GM18907 (cell line): ENCODE measurements around the gene PRUNE2.
"Not testable (repeated sequence)": the region's sequence is repeated elsewhere in the genome, so short reads cannot be mapped to it uniquely, and the experiment has no call there.

ENCODE experiments used
- ATAC-seq: cut with Tn5 transposase; IDR thresholded peaks from one replicate; pipeline ENCODE4 v1.9.1; 2021; ENCODE audit warnings: mild to moderate bottlenecking, moderate library complexity; ENCODE audit not compliant: unreplicated experiment

PRUNE2 gene

GRCh38 chr9:76609285-76610010 is 296.5 kb downstream of the PRUNE2 start:
- ATAC-seq, result no peak

- ATAC-seq, result no peak
Measured at GRCh38 chr9:76608575-76609273, 297.2 kb downstream of the PRUNE2 start.

DNA sequence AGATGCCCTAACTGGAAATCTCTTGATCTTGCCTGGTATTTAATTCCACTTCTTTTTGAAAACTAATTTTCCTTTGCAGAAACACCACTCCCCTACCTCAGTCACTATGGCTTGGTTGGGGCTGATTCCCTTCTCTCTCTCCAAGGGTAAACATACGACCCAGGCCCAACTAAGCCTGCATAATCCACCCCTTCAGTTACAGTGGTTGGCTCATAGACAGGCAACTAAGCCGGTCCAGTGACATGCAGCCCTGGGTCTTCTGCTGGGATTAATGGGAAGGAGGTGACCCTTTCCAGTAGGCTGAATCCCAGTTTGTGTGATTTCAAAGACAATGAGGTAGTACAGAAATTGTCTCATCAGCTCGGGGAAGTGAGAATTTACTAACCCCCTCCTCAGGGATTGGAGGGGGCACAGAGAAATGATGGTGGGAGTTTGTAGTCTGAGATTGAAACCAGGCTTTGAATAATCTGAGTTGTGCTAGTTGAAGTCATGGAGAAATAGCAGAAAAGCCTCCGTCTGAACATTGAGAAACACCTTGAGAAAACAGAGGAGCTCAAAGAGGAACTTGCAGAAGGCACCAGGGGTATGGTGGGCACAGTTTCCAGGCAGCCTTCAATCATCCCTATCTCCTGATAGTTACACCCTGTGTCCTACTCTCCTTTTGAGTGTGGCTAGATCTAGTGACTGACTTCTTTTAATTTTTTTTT is 298.0 kb downstream of the PRUNE2 start:
- no peak for ATAC-seq

DNA sequence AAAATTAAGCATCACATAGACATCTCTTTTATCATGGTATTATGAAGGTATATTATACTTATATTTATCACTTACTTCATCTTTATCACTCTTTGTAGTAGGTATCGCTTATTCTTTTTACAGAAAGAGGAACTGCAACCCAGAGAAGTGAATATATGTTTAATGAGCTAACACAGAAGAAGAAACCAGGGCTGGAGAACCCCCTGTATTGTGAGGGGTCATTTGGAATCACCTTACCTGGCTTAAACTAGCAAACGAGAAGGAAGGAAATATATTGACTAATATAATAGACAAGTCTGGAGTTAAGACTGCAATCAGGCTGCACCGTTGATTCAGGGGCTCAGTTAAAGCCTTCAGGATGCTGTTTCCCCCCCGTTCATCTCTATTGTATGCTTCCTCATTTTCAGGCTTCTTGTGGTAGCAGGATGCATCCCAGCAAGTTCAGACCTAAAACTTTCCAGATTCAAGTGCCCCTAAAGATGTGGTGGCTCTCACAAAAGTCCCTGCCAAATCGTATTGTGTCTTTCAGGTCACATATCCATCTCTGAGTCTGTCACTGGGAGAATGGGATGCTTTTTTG is 300.5 kb downstream of the PRUNE2 start:
- peak; percentile 90 for ATAC-seq

DNA sequence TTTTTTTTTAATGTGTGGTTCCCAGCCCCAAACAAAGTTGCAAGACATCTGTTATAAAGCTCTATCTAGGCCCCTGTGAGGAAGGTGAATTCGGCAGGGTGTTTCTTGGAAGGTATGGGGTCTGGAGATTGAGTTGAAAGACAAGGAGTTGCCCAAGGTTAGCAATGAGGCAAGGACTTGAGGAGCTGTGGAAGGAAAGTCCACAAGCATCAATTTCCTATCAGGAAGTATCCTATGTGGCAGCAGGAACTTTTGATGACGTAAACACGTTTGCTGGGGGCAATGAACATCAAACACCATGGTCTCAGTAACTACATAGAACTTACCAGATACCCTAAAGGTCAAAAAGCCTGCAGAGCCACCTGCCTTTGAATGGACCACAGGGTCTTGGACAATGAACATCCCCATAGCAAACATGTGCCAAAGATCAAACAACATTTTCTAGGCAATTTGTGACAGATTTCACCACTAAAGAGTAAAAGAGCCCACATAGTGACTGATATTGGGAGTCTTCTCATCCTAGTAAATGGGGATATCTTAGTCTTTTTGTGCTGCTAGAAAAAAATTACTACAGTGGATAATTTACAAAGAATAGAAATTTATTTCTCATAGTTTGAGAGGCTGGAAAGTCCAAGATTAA is 301.9 kb downstream of the PRUNE2 start:
- no peak for ATAC-seq

- ATAC-seq, result no peak
Measured at GRCh38 chr9:76603448-76603895, 302.4 kb downstream of the PRUNE2 start.

DNA sequence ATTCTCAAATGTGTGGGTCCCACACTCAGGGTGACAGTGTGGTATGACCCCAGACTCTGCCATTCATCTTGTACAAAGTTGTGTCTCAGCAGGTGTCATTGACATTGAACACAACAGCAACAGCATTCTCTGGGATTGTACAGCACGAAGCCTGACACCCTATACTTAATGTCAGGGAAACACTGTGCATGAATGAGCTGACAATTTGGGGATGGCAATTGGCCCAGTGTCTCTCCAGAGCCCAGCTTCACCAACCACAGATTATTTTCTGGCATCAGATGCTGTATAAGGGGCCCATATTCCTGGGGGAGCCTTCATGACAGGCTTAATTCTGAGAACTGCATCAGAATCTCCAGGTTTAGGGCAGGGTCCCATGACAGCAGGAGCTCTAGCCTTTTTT is 303.7 kb downstream of the PRUNE2 start:
- ATAC-seq, result no peak

- no peak for ATAC-seq
Measured at GRCh38 chr9:76600007-76600615, 305.8 kb downstream of the PRUNE2 start.

- no peak for ATAC-seq
Measured at GRCh38 chr9:76598981-76599380, 306.9 kb downstream of the PRUNE2 start.

GRCh38 chr9:76595645-76596044 is 310.3 kb downstream of the PRUNE2 start:
- ATAC-seq, result no peak

DNA sequence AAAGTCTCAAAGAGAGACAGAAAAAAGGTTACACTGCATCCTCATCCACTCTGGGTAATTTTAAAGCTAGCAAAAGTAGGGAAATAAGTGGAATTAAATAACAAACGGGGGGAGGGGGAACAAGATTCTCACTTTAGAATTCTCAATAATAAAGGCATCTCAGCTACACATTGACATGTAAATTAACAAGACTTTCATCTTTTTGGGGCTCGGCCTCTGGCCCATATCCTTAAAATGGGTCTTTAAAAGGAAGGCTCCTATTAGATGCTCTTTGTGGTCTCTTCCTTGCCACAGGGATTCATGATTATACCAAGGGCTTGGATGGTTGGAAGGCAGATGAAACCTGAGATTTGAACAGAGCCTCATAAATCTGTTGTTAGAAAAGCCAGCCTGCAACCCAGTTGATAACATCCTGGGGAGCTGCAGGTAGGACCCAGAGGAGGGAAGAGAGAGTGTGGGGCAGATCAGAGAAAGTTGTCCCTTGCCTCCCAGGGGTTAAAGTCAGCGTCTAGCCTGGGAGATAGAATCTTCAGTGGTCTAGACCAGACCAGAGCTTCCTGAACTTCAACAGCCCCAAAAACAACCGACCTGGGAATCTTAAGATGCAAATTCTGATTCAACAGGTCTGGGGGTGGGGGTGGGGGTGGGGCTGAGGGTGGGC is 311.0 kb downstream of the PRUNE2 start:
- ATAC-seq, result no peak

GRCh38 chr9:76593961-76594735 is 311.8 kb downstream of the PRUNE2 start:
- not testable (repeated sequence) for ATAC-seq

GRCh38 chr9:76592974-76593347 is 313.0 kb downstream of the PRUNE2 start:
- no peak for ATAC-seq

GRCh38 chr9:76592091-76592973 is 313.6 kb downstream of the PRUNE2 start:
- no peak for ATAC-seq

- no peak for ATAC-seq
Measured at GRCh38 chr9:76591256-76591950, 314.5 kb downstream of the PRUNE2 start.

- no peak for ATAC-seq
Measured at GRCh38 chr9:76588316-76588715, 317.6 kb downstream of the PRUNE2 start.

DNA sequence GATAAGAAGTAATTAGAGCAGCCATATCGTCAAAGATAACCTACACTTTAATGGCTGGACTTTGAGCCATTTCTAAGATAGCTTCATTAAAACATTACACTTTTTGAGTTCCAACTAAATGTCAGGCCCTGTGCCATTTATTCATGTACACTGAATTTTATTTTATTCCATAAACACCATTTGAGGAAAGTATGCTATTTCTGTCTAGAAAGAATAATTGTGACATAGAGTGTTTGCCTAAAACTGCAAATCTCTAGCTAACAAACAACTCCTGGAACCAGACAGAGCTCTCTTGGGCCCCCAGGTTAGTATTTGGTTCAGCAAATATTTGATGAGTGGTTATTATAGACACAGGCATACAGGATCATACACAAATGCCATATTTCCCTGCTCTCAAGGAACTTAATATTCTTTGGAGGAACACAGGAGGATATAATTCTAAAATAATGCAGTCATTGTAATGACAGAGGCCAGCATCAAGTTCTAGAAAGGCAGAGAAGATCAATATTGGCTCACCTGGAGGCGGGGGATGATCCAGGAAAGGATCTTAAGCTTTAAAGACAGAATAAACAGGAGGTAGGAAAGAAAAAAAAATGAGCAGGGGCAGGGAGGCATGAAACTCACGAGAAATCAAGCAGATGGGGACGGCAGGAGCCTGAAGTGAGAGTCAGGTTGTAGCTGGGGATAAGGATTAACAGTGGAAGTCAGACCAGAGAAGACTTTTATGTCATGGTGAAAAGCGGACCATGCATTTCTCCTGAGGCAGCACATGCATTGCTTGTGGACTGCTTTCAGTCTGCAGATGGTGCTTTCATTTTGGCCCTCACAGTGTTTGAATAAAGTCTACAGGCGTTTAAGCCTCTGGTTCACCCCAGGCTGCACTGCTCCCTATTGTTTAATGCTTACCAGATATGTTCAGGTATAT is 319.3 kb downstream of the PRUNE2 start:
- ATAC-seq, result no peak
